Measurements from ENCODE around the gene B4GALNT3.

DNA sequence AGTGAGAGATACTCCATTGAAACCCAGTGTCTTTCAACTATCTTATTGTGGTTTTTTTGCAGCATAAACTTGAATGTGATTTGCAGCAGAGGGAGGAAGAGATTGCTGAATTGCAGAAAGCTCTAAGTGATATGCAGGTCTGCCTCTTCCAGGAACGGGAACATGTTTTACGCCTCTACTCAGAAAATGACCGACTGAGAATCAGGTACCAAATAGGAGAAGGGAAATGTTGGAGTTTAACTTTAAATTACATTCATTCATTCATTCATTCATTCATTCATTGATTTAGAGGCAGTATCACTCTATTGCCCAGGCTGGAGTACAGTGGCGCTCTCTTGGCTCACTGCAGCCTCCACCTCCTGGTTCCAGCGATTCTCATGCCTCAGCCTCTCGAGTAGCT lies 41.3 kb upstream of the B4GALNT3 start:
- TF ChIP-seq, protein P1, sequence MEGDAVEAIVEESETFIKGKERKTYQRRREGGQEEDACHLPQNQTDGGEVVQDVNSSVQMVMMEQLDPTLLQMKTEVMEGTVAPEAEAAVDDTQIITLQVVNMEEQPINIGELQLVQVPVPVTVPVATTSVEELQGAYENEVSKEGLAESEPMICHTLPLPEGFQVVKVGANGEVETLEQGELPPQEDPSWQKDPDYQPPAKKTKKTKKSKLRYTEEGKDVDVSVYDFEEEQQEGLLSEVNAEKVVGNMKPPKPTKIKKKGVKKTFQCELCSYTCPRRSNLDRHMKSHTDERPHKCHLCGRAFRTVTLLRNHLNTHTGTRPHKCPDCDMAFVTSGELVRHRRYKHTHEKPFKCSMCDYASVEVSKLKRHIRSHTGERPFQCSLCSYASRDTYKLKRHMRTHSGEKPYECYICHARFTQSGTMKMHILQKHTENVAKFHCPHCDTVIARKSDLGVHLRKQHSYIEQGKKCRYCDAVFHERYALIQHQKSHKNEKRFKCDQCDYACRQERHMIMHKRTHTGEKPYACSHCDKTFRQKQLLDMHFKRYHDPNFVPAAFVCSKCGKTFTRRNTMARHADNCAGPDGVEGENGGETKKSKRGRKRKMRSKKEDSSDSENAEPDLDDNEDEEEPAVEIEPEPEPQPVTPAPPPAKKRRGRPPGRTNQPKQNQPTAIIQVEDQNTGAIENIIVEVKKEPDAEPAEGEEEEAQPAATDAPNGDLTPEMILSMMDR (IDR thresholded peaks at IDR 0.05) = no peak
- no peak for TF ChIP-seq POLR2A (IDR thresholded peaks at IDR 0.05)
- no peak for TF ChIP-seq EP300 (IDR thresholded peaks at IDR 0.05)

All from tibial nerve (tissue), 4 donors.